Subcutaneous abdominal adipose tissue (tissue), 5 donors: ENCODE measurements around the gene ZNF423.

Source experiments
- H3K27ac ChIP-seq: one replicate; pipeline ENCODE4 v1.7.0; 2013; ENCODE audit warnings: low read depth, mild to moderate bottlenecking, inconsistent platforms, low read length, moderate library complexity
- H3K27me3 ChIP-seq, 5 donors: one replicate each; pipeline ENCODE4 v1.7.0; 2013; ENCODE audit warnings: low read length in 5 of 5, inconsistent platforms in 1 of 5; ENCODE audit not compliant: control insufficient read depth in 5 of 5, insufficient read depth in 4 of 5
- H3K36me3 ChIP-seq, 5 donors: one replicate each; pipeline ENCODE4 v1.7.0; 2013; ENCODE audit warnings: low read length in 5 of 5; ENCODE audit not compliant: control insufficient read depth in 5 of 5, insufficient read depth in 5 of 5
- H3K4me1 ChIP-seq, 5 donors: one replicate each; pipeline ENCODE4 v1.7.0; 2013; ENCODE audit warnings: low read length in 5 of 5, mild to moderate bottlenecking in 3 of 5, moderate library complexity in 1 of 5; ENCODE audit not compliant: control insufficient read depth in 5 of 5, insufficient read depth in 5 of 5
- H3K4me3 ChIP-seq, 5 donors: one replicate each; pipeline ENCODE4 v1.7.0; 2013; ENCODE audit warnings: low read length in 5 of 5, low read depth in 1 of 5
- H3K9ac ChIP-seq, 5 donors: one replicate each; pipeline ENCODE4 v1.7.0; 2013; ENCODE audit warnings: low read length in 5 of 5, mild to moderate bottlenecking in 4 of 5, moderate library complexity in 3 of 5
- H3K9me3 ChIP-seq, 5 donors: one replicate each; pipeline ENCODE4 v1.7.0; 2013; ENCODE audit warnings: low read length in 5 of 5; ENCODE audit not compliant: control insufficient read depth in 5 of 5
- donor health status: healthy.
- donor health status: healthy.
- donor health status: healthy.
- donor health status: healthy.
- donor health status: healthy.

ZNF423 gene

GRCh38 chr16:49827805-49828438 is 28.0 kb downstream of the ZNF423 start:
- Histone ChIP-seq H3K27me3 (no peaks in the 10 kb centered on the region), H3K36me3 (no peaks in the 10 kb centered on the region), H3K9me3 (peaks cover 0 to 2% (median 0%) of the 10 kb centered on the region in 5 donors), H3K27ac (peak overlapping the region; percentile 61), H3K9ac (peak overlapping the region in 1 of 5 donors; percentile 20), H3K4me1 (peaks cover 16 to 67% (median 48%) of the 10 kb centered on the region in 5 donors), H3K4me3 (no peak overlapping the region)

DNA sequence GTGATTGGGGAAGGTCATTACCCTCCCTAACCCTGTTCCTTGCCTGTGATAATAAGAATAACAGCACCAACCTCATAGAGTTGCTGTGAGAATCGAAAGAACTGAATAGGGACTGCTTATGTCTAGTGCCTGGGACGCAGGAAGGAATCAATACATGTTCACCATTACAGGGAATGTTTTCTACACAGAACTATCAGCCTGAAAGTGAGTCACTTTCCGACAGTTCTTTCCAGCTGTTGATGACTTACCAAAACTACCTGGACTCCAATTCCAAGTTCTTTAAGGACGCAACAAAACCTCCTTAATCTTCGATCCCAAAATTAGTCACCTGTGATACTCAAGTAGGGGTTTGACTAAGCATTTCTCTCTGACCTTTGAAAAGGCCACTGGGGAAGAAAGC is 29.4 kb downstream of the ZNF423 start:
- peak overlapping the region; percentile 55 for H3K27ac ChIP-seq
- peaks cover 6 to 58% (median 37%) of the 10 kb centered on the region in 5 donors for H3K4me1 ChIP-seq
- H3K36me3 ChIP-seq = no peaks in the 10 kb centered on the region
- no peaks in the 10 kb centered on the region for H3K27me3 ChIP-seq
- no peak overlapping the region for H3K4me3 ChIP-seq
- H3K9me3 ChIP-seq = peaks cover 0 to 2% (median 0%) of the 10 kb centered on the region in 5 donors
- H3K9ac ChIP-seq = no peak overlapping the region

- Histone ChIP-seq H3K9ac (no peak overlapping the region), H3K4me1 (peaks cover 6 to 61% (median 37%) of the 10 kb centered on the region in 5 donors), H3K4me3 (no peak overlapping the region), H3K27me3 (no peaks in the 10 kb centered on the region), H3K9me3 (no peaks in the 10 kb centered on the region), H3K36me3 (no peaks in the 10 kb centered on the region), H3K27ac (peak overlapping the region; percentile 55)
Observed at GRCh38 chr16:49825041-49825440, 30.9 kb downstream of the ZNF423 start.

GRCh38 chr16:49824593-49824992 is 31.3 kb downstream of the ZNF423 start:
- peaks cover 6 to 61% (median 37%) of the 10 kb centered on the region in 5 donors for H3K4me1 ChIP-seq
- no peak overlapping the region for H3K9ac ChIP-seq

DNA sequence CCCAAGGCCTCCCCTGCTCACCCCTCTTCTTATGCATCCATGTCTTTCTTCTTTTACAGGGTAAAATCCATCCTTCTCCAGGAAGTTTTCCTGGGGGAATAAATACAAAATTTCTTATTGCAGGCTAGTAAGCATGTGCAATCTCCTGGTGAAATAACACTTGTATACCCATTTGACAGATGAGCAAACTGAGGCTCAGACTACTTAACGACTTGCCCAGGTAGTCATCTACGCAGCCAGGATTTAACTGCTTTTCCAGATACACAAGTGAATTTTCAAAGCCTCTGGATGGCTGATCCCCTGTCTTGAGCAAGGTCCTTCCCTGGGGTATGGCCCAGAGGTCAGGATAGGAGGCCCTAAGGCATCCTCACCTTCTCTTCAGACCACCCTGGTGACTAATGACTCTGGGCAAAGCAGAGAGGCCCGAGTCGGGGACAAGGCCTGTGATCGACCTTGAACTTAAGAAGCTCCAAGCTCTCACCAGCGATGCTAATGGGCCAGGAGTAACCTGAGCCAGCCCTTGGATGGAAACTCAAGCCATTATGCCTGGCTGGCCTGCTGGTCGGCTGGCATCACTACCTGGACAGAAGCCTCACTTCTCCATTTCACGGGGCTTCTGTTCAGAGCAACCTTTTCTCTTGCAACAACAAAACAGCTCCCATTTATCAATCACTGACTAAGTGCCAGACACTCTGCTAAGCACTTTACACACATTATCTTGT is 33.1 kb downstream of the ZNF423 start:
- Histone ChIP-seq H3K9ac (no peak overlapping the region), H3K27ac (no peak overlapping the region), H3K4me1 (peaks cover 3 to 47% (median 23%) of the 10 kb centered on the region in 5 donors), H3K27me3 (no peaks in the 10 kb centered on the region), H3K4me3 (no peak overlapping the region), H3K36me3 (no peaks in the 10 kb centered on the region), H3K9me3 (no peaks in the 10 kb centered on the region)

More at GRCh38 chr16:49824593-49824992, 31.3 kb downstream of the ZNF423 start:
- no peaks in the 10 kb centered on the region for H3K36me3 ChIP-seq
- H3K4me3 ChIP-seq = no peak overlapping the region
- H3K9me3 ChIP-seq = no peaks in the 10 kb centered on the region
- H3K27me3 ChIP-seq = no peaks in the 10 kb centered on the region
- peak overlapping the region; percentile 41 for H3K27ac ChIP-seq

- Histone ChIP-seq H3K27me3 (no peaks in the 10 kb centered on the region), H3K27ac (no peak overlapping the region), H3K4me1 (peaks cover 0 to 44% (median 21%) of the 10 kb centered on the region in 5 donors), H3K36me3 (no peaks in the 10 kb centered on the region), H3K9me3 (no peaks in the 10 kb centered on the region), H3K4me3 (no peak overlapping the region), H3K9ac (no peak overlapping the region)
Observed at GRCh38 chr16:49821614-49822282, 34.2 kb downstream of the ZNF423 start.

GRCh38 chr16:49821156-49821555 is 34.8 kb downstream of the ZNF423 start:
- no peak overlapping the region for H3K4me3 ChIP-seq
- no peak overlapping the region for H3K9ac ChIP-seq
- H3K27me3 ChIP-seq = no peaks in the 10 kb centered on the region
- no peaks in the 10 kb centered on the region for H3K36me3 ChIP-seq
- no peaks in the 10 kb centered on the region for H3K9me3 ChIP-seq
- peaks cover 0 to 39% (median 25%) of the 10 kb centered on the region in 5 donors for H3K4me1 ChIP-seq
- H3K27ac ChIP-seq = no peak overlapping the region

- H3K36me3 ChIP-seq = no peaks in the 10 kb centered on the region
- H3K4me1 ChIP-seq = peaks cover 2 to 29% (median 13%) of the 10 kb centered on the region in 5 donors
- H3K27me3 ChIP-seq = no peaks in the 10 kb centered on the region
- no peaks in the 10 kb centered on the region for H3K9me3 ChIP-seq
- no peak overlapping the region for H3K27ac ChIP-seq
- H3K4me3 ChIP-seq = no peak overlapping the region
- H3K9ac ChIP-seq = no peak overlapping the region
Observed at GRCh38 chr16:49817754-49818507, 38.0 kb downstream of the ZNF423 start.

DNA sequence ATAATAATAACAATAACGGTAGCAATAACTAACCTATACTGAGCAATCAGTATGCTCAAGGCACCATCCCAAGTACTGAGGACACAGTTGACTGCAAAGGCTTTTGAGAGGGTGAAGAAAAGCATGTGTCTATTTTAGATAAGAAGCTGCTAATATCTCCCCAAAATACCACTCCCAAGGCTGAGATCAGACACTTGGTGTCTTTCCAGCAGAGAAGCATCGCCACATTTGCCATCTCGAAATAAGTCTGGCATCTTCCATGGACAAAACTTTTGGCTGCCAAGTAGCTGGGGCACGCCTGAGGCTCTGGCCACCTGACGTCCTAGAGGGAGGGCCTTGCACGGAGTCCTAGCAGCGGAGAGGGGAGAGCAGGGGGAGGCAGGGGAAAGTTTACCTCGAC is 39.0 kb downstream of the ZNF423 start:
- Histone ChIP-seq H3K4me3 (no peak overlapping the region), H3K9ac (no peak overlapping the region), H3K27me3 (no peaks in the 10 kb centered on the region), H3K4me1 (peaks cover 5 to 34% (median 16%) of the 10 kb centered on the region in 5 donors), H3K36me3 (no peaks in the 10 kb centered on the region), H3K27ac (no peak overlapping the region), H3K9me3 (no peaks in the 10 kb centered on the region)
